ENCODE results near the gene EIF2B4. TPM values are rescaled to one million over a fixed set of nuclear protein-coding genes. Genes with fewer than 3 reads are reported as not detected.

The EIF2B4 gene
- total and polyA plus RNA-seq, 2 of the 8 experiments (the other 6 are each of a cell fraction or from before 2014, with no cell fraction given), result 60.0 to 63.2 TPM

DNA sequence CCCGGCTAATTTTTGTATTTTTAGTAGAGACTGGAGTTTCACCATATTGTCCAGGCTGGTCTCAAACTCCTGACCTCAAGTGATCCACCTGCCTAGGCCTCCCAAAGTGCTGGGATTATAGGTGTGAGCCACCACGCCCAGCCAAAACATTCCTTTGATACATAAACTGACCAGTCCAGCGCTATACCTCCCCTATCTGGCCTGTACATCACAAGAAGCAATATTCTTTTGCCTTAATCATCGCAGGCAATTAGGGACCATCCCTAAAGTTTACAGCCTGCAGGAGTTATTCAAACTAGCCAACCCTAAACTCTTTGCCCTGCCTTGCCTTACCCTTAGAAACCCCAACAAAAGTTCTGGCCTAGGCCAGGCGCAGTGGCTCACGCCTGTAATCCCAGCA is 46.0 kb upstream of the EIF2B4 start:
- DNase-seq (ENCODE audit: low read depth in 1 of 2, low spot score in 2 of 2) (no peak), FAIRE-seq (no peak)
- H2BK12ac ChIP-seq (ENCODE audit: low read depth, low read length), result no peak overlapping the region
- no peak overlapping the region for H4K5ac ChIP-seq (ENCODE audit: insufficient read length, low read depth, low read length)
- H3K4me1 ChIP-seq (replicated peaks in 1 of 4; ENCODE audit: control insufficient read depth in 3 of 4, insufficient read depth in 4 of 4, low read length in 3 of 4), result no peaks in the 10 kb centered on the region
- H3K27me3 ChIP-seq (replicated peaks in 1 of 4; ENCODE audit: control insufficient read depth in 3 of 4, extremely low read depth in 1 of 4, insufficient read depth in 3 of 4, low read length in 3 of 4), result no peaks in the 10 kb centered on the region
- POLR2A ChIA-PET (ENCODE audit: partially characterized antibody), result interaction anchor here (1.1 kb wide), 1 partner anchor 12 kb away, joined by 4 read pairs; the partner anchor contains the start of gene NRBP1
- H3K27ac ChIP-seq (ENCODE audit: low read depth, low read length), result no peak overlapping the region
- no peaks in the 10 kb centered on the region for H3K79me1 ChIP-seq (ENCODE audit: low read depth, low read length)
- H2BK15ac ChIP-seq (ENCODE audit: low read length), result no peak overlapping the region
- H2BK5ac ChIP-seq (ENCODE audit: low read depth, low read length), result no peak overlapping the region
- H3K9me3 ChIP-seq (ENCODE audit: insufficient read depth in 2 of 2, low read depth in 1 of 2, low read length in 1 of 2), result no peaks in the 10 kb centered on the region
- no peak overlapping the region for H3K4me3 ChIP-seq (ENCODE audit: extremely low read depth in 1 of 4, insufficient read depth in 2 of 4, low read depth in 3 of 4, low read length in 4 of 4)
- H2BK120ac ChIP-seq (replicated peaks; ENCODE audit: low read depth, low read length), result no peak overlapping the region
- H3K56ac ChIP-seq (replicated peaks; ENCODE audit: insufficient read length, low read depth, low read length), result no peak overlapping the region
- no peak overlapping the region for H3K14ac ChIP-seq (ENCODE audit: insufficient read length)
- H2BK20ac ChIP-seq (ENCODE audit: low read length), result no peak overlapping the region
- H3K4me2 ChIP-seq (ENCODE audit: insufficient read depth in 1 of 2, low read depth in 2 of 2, low read length in 2 of 2), result no peak overlapping the region
- H4K8ac ChIP-seq (ENCODE audit: extremely low read depth, insufficient read depth, low read length), result no peak overlapping the region
- no peak overlapping the region for H3K23ac ChIP-seq (ENCODE audit: insufficient read length)
- no peaks in the 10 kb centered on the region for H3K79me2 ChIP-seq (ENCODE audit: control insufficient read depth in 1 of 2, insufficient read depth in 2 of 2, low read length in 2 of 2)
- no peak overlapping the region for H4K91ac ChIP-seq (replicated peaks; ENCODE audit: insufficient read length, low read length)
- no peaks in the 10 kb centered on the region for H4K20me1 ChIP-seq (replicated peaks in 1 of 2; ENCODE audit: control insufficient read depth in 1 of 2, insufficient read depth in 2 of 2, low read length in 2 of 2)
- H3K23me2 ChIP-seq (ENCODE audit: low read depth, low read length), result no peaks in the 10 kb centered on the region; the same call in 1 of the 2 replicates
- CTCF ChIA-PET (ENCODE audit: partially characterized antibody), result no interaction called here
- no peak overlapping the region for H3K9ac ChIP-seq (replicated peaks in 1 of 4; ENCODE audit: extremely low read depth in 1 of 4, low read depth in 3 of 4, low read length in 3 of 4)
- WGBS, 2 experiments (ENCODE audit: extremely low coverage in 1 of 2, insufficient coverage in 1 of 2, insufficient read length in 1 of 2, insufficient replicate concordance in 2 of 2, low coverage in 1 of 2, low lambda C conversion rate in 2 of 2, missing lambda C conversion rate in 1 of 2), result 95% methylated on average over 6 of the region's 6 CpGs; no CpG with 5 or more reads in 1 of the 2 experiments
- H3K18ac ChIP-seq (ENCODE audit: extremely low read depth, low read length), result no peak overlapping the region
- no peak overlapping the region for H2AFZ ChIP-seq (ENCODE audit: low read length)
- H3K36me3 ChIP-seq (ENCODE audit: control insufficient read depth in 2 of 4, insufficient read depth in 4 of 4, low read length in 3 of 4), result no peaks in the 10 kb centered on the region
- H3K4ac ChIP-seq (replicated peaks; ENCODE audit: insufficient read length, low read depth, low read length), result no peak overlapping the region
- H2AK5ac ChIP-seq (ENCODE audit: low read depth, low read length), result no peak overlapping the region
- TF ChIP-seq ZNF274 (IDR thresholded peaks at IDR 0.05; ENCODE audit: borderline replicate concordance, extremely low read depth, low read length) (no peak), HDAC6 (IDR thresholded peaks at IDR 0.05; ENCODE audit: low read depth, low read length) (no peak), PHF8 (conservative IDR thresholded peaks at IDR 0.05; ENCODE audit: low read depth, low read length) (no peak), SP2 (IDR thresholded peaks at IDR 0.05; ENCODE audit: low read length) (no peak), EZH2 (IDR thresholded peaks at IDR 0.05; ENCODE audit: low read depth, low read length, severe bottlenecking) (no peak), JUN (IDR thresholded peaks at IDR 0.05; ENCODE audit: low read depth, low read length) (no peak), TBP (IDR thresholded peaks at IDR 0.05; ENCODE audit: low read depth, low read length) (no peak), ASH2L (IDR thresholded peaks at IDR 0.05; ENCODE audit: low read length) (no peak), RXRA (IDR thresholded peaks at IDR 0.05; ENCODE audit: insufficient read depth, low read depth, low read length) (no peak), KDM1A (IDR thresholded peaks at IDR 0.05; ENCODE audit: borderline replicate concordance, low read length) (no peak), NANOG (IDR thresholded peaks at IDR 0.05; ENCODE audit: insufficient read depth, low read depth, low read length, poor library complexity, severe bottlenecking) (no peak)
- TF ChIP-seq, protein P1, sequence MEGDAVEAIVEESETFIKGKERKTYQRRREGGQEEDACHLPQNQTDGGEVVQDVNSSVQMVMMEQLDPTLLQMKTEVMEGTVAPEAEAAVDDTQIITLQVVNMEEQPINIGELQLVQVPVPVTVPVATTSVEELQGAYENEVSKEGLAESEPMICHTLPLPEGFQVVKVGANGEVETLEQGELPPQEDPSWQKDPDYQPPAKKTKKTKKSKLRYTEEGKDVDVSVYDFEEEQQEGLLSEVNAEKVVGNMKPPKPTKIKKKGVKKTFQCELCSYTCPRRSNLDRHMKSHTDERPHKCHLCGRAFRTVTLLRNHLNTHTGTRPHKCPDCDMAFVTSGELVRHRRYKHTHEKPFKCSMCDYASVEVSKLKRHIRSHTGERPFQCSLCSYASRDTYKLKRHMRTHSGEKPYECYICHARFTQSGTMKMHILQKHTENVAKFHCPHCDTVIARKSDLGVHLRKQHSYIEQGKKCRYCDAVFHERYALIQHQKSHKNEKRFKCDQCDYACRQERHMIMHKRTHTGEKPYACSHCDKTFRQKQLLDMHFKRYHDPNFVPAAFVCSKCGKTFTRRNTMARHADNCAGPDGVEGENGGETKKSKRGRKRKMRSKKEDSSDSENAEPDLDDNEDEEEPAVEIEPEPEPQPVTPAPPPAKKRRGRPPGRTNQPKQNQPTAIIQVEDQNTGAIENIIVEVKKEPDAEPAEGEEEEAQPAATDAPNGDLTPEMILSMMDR (IDR thresholded peaks at IDR 0.05; ENCODE audit: control extremely low read depth in 1 of 3, insufficient read depth in 1 of 3, low read depth in 1 of 3, low read length in 3 of 3), result no peak
